HG03097 (cell line): ENCODE data around the gene SPRR2E.
"Not testable (repeated sequence)": the region's sequence is repeated elsewhere in the genome, so short reads cannot be mapped to it uniquely, and the experiment has no call there.

ENCODE experiments used
- ATAC-seq: cut with Tn5 transposase; IDR thresholded peaks from one replicate; pipeline ENCODE4 v1.9.1; 2021; ENCODE audit not compliant: unreplicated experiment, low FRiP score

SPRR2E gene

DNA sequence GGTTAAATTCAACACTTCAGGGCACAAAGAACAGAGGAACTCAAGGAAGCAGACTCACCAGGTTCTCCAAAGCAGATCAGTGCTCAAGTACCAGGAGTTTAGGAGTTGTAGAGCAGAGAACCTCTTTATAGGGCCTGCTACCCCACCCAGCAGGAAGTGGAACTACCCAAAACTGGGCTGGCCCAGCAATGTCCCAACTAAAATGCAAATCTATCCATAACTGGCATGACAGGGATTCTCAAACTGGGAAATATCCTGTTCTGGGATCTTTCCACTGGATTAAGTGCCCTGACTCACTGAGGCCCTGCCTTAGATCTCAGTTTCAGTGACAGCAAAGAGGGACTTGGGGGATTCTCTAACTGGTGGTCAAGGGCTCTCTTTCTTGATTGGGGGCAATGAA is at the start of gene SPRR2E:
Gene SPRR2E, minus strand, starts transcription at position 101 of the 400 bp plus-strand sequence. CDS start 775 bp downstream, outside the sequence.
- no peak for ATAC-seq

DNA sequence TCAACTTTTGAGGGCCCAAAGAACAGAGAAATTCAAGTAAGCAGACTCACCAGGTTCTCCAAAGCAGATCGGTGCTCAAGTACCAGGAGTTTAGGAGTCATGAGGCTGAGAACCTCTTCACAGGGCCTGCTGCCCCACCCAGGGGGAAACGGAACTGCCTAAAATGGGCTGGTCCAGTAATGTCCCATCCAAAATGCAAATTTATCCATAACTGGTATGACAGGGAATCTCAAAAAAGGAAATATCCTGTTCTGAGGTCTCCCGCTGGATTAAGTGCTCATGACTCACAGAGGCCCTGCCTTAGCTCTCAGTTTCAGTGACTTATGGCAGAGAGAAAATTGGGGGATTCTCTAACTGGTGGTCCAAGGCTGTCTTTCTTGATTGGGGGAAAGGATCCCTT is 47.1 kb upstream of the SPRR2E start:
- ATAC-seq: no peak

DNA sequence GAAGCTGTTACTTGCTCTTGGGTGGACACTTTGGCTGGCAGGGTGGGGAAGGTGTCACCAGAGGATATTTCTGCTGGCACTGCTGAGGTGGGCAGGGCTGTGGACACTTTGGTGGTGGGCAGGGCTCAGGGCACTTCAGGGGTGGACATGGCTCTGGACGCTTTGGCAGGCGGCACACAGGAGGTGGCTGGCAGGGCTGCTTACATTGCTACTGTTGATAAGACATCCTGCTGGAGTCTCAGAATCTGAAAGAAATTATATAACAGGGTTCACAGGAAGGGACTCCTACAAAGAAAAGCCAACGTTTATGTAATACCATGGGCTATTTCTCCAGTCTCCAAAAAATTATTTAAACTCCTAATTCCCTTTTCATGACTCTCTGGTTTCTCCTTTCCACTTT is 46.2 kb upstream of the SPRR2E start:
- ATAC-seq: no peak

DNA sequence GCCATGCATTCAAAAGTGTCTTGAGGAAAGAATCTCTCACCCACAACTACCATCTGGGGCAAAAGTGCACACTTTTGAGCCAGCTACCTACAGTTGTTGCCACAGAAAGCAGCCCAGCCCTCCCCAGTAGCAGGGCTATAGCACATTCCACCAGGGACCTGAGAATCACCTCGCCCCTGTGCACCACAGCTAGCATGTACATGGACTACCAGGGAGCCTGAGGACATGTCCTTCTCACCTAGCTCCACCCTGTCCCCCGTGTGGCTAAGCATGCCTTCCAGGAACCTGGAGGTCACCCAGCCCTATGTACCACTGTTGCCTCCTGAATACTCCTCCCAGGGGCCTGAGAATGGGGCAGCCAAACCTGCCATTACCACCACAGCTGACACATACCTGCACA is 39.4 kb upstream of the SPRR2E start:
- ATAC-seq: no peak

DNA sequence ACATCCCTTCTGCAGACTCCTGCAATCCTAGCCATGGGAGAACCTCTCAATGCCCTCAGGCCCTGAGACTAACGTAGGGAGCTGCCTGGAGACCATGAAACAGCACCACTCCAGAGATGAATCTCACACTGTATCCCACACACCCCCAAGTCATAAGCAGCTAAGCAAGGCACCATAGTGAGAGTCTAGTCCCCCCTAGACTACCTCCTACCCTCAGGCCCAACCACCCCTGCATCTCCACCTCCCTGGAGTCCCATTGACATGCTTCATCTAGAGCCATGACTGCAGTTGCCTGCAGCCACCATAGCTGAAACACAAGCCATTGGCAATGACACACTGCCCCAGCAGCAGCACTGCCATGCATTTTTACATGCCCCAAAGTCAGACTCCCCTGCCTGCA is 38.9 kb upstream of the SPRR2E start:
- no peak for ATAC-seq

DNA sequence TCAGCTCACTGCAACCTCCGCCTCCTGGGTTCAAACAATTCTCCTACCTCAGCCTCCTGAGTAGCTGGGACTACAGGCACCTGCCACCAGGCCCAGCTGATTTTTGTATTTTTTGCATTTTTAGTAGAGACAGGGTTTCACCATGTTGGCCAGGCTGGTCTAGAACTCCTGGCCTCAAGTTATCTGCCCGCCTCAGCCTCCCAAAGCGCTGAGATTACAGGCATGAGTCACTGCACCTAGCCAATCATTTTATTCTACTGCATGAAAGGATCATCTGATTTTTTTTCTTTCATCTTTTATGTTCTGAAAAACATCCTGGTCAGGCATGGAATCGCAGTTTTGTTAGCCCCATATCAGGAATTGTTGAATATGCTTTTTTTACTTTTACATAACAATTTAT is 34.4 kb upstream of the SPRR2E start:
- ATAC-seq: not testable (repeated sequence)

DNA sequence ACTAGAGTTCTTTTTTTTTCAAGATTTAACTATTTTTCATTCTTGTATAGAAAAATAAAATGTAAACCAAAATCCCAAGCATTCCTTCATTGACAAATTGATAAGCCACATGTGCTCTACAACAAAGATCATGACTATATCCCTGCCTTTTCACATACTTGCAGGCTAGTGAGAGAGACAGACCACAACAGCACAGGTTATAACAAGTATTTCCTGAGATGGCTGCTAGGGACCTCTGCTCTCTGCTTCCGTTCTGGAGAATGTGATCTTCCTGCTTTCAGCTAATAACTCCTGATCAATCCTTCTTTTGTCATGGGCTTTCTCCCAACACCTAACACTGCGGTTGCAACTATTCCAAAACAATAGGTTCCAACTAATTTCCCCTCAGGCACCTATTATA is 33.0 kb upstream of the SPRR2E start:
- no peak for ATAC-seq

DNA sequence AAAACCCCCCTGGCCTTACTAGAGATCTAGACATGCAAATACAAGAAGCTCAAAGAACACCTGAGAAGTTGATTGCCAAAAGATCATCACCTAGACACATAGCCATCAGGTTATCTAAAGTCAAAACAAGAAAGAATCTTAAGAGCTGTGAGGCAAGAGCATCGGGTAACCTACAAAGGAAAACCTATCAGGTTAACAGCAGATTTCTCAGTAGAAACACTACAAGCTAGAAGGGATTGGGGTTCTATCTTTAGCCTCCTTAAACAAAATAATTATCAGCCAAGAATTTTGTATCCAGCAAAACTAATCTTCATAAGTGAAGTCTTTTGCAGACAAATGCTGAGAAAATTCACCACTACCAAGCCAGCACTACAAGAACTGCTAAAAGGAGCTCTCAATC is 31.2 kb upstream of the SPRR2E start:
- ATAC-seq: no peak

DNA sequence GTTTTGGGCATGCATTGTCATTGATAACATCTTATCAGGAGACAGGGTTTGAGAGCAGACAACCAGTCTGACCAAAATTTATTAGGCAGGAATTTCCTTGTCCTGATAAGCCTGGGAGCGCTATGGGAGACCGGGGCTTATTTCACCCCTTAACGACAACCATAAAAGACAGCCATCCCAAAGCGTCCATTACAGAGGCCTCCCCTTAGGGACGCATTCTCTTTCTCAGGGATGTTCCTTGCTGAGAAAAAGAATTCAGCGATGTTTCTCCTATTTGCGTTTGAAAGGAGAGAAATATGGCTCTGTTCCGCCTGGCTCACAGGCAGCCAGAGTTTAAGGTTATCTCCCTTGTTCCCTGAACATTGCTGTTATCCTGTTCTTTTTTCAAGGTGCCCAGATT is 29.5 kb upstream of the SPRR2E start:
- not testable (repeated sequence) for ATAC-seq

DNA sequence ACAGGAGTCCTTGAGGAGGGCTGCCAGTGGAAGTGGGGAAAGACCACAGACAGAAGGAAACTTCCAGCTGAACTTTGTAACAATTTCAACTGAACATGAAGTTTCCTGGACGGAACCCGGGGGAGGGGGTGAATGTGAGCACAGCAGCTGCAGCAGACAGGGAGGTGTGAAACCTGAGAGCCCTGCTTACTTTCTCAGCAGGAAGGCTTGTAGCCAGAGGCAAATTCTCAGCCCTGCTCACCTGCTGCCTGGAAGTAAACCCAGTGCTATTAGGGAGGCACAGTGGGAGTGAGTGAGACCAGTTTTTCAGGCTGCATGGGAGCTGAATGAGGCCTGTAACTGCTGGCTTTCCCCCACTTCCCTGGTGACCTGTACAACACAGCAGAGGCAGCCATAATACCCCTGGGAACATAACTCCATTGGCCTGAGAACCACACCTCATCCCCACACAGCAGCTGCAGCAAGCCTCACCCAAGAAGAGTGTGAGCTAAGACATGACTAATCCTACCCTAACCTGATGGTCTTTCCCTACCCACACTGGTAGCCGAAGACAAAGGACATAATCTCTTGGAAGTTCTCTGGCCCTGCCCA is 28.6 kb upstream of the SPRR2E start:
- ATAC-seq: no peak

DNA sequence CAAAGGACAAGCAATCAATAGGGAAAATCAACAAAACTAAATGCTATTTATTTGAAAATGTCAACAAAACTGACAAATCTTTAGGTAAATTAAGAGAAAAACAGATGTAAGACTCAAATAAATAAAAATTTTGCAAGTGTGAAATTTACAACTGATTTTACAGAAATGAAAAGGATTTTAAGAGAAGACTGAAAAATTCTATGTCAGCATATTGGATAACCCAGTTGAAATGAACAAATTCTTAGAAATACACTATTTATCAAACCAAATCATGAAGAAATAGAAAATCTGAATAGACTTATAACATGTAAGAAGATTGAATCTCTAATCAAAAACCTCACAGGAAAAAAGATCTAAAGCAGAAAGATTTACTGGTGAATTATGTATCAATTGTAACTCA is 26.6 kb upstream of the SPRR2E start:
- no peak for ATAC-seq

DNA sequence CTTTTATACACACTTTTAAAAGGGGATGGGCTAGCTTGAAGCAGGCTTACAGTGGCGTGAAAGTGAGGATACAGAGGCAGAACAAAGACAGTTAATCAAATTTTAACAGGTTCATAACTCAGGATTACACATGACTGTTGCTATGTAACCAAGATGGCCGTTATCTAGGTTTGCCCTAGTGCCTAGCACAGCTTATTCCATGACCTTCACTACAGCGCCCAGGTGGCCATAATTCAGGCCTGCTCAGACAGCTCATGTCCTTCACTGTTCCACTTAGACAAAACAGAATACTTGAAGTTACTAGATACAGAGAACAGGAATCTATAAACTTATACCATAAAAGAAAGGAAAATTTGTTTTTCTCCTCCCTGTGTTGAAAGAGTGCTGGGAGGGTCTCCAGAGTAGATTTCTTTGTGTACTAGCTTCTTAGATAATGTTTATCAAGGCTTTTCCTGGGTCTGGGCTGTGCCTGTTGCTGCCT is 25.2 kb upstream of the SPRR2E start:
- ATAC-seq: no peak

DNA sequence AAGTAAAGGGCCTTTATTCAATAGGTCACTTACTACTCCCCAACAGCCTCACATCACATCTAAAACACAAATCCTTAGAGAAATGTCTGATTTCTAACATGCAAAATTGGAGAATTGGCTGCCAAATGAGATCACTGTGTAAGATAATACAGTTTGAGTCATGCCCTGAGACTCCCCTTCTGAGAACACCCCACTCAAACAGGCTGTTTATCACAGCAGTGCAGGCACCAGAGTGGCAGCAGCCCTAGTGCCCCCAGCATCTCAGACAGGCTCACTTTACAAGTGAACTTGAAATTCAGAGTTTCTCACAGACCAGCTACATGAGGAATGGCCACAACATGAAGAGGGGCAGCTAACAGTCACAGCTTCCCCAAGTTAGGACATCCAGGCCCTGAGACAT is 20.9 kb upstream of the SPRR2E start:
- not testable (repeated sequence) for ATAC-seq

DNA sequence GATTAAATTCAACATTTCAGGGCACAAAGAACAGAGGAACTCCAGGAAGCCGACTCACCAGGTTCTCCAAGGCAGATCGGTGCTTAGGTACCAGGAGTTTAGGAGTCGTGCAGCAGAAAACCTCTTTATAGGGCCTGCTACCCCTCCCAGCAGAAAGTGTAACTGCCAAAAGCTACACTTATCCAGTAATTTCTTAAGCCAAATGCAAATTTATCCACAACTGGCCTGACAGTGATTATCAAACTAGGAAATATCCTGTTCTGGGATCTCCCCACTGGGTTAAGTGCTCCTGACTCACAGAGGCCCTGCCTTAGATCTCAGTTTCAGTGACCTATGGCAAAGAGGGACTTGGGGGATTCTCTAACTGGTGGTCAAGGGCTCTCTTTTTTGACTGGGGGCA is 19.1 kb upstream of the SPRR2E start, which contains the start of gene SPRR2F:
Gene SPRR2F, minus strand, starts transcription at position 101 of the 400 bp plus-strand sequence. CDS start 783 bp downstream, outside the sequence.
- ATAC-seq: no peak

DNA sequence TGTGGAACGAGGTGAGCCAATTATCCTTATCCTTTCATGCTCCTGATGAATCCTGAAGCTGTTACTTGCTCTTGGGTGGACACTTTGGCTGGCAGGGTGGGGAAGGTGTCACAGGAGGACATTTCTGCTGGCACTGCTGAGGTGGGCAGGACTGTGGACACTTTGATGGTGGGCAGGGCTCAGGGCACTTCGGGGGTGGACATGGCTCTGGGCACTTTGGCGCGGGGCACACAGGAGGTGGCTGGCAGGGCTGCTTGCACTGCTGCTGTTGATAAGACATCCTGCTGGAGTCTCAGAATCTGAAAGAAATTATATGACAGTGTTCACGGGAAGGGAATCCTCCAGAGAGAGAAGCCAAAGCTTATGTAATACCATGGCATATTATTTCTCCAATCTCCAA is 18.1 kb upstream of the SPRR2E start:
- ATAC-seq: not testable (repeated sequence)

DNA sequence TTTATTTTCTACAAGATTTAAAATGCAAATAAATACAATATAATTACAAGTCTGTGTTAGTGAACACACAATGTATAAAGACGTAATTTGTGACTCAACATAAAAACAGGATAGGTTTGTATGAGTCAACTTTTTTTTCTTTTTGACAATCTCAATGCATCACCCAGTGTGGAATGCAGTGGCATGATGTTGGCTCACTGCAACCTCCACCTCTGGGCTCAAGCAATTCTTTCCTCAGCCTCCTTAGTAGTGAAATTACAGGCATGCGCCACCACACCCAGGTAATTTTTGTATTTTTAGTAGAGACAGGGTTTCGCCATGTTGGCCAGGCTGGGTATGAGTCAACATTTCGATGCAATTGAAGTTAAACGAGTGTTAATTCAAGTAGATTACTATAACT is 5.9 kb upstream of the SPRR2E start:
- no peak for ATAC-seq

DNA sequence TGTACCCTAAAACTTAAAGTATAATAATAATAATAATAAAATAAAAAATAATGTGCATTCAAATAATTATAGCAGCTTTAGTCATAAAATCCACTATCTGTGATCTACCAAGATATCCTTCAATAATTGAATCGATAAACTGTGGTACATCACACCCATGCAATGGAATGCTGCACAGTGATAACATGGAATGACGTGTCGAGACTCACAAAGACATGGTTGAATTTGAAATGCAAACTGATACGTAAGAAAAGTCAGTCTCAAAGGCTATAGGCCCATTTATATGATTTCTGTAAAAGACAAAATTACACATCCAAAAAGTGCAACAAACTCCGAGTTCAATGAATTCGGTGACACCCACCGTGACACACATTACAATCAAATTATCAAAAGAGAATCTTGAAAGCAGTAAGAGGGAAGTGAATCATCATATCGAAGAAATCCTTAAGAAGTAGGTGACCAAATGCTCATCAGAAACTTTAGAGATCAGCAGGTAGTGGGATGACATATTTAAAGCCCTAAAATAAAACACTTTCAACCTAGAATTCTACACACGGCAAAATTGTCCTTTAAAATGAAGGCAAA is 5.2 kb upstream of the SPRR2E start:
- no peak for ATAC-seq

DNA sequence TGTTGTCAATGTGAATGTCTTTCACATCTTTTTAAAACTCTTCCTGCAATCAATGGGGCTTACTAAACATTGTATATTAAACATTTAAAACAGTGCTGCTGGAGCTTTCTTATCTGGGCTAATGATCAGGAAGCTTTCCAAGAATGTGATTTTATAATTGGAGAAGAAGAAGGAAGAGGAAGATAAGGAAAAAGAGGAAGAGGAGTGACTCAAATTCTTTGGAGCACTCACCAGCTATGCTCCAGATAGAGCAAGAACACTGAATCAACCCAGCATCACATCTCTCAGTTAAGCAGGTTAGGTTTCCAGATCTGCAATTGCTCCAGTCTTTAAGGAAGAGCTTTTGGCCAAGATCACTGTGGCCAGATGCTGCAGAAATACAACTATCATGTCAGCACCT is 1.4 kb upstream of the SPRR2E start:
- no peak for ATAC-seq

DNA sequence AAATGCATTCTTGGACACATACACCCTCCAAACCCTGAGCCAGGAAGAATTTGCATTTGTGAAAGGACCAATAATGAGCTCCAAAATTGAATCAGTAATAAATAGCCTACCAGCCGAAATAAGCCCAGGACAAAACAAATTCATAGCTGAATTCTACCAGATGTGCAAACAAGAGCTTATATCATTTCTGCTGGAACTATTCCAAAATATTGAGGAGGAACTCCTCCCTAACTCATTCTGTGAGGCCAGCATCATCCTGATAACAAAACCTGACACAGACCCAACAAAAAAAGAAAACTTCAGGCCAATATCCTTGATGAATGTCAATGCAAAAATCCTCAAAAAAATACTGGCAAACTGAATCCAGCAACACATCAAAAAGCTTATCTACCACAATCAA is 6.7 kb downstream of the SPRR2E start:
- no peak for ATAC-seq

DNA sequence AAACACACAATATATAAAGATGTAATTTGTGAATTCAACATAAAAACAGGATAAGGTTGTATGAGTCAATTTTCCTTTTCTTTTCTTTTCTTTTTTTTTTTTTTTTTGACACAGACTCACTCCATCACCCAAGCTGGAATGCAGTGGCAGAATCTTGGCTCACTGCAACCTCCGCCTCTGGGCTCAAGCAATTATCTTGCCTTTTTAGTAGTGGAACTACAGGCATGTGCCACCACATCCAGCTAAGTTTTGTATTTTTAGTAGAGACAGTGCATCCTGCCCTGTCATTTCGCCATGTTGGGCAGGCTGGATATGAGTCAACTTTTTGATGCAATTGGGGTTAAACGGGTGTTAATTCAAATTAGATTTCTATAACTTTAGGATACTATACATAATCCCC is 12.6 kb downstream of the SPRR2E start:
- ATAC-seq: no peak

DNA sequence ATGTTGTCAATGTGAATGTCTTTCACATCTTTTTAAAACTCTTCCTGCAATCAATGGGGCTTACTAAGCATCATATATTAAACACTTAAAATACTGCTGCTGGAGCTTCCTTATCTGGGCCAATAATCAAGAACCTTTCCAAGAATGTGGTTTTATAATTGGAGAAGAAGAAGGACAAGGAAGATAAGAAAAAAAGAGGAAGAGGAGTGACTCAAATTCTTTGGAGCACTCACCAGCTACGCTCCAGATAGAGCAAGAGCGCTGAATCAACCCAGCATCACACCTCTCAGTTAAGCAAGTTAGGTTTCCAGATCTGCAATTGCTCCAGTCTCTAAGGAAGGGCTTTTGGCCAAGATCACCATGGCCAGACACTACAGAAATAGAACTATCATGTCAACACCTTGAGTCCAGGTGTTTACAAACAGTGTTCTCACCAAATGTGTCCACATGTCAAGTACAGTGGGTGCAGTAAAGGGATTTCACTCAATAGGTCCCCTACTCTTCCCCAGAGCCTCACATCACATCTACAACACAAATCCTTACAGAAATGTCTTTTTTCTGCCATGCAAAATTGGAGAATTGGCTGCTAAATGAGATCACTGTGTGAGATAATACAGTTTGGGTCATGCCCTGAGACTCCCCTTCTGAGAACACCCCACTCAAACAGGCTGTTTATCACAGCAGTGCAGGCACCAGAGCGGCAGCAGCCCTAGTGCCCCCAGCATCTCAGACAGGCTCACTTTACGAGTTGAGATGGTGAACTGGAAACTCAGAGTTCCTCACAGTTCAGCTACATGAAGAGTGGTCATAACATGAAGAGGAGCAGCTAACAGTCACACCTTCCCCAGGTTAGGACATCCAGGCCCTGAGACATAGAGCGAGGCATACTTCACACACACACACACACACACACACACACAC is 21.3 kb downstream of the SPRR2E start:
- ATAC-seq: no peak
